ENCODE results near the gene CENPF. TPM values are rescaled to one million over a fixed set of nuclear protein-coding genes. Genes with fewer than 3 reads are reported as not detected.

The CENPF gene
- total and polyA plus RNA-seq, 2 donors = 0.95 to 46.2 TPM

DNA sequence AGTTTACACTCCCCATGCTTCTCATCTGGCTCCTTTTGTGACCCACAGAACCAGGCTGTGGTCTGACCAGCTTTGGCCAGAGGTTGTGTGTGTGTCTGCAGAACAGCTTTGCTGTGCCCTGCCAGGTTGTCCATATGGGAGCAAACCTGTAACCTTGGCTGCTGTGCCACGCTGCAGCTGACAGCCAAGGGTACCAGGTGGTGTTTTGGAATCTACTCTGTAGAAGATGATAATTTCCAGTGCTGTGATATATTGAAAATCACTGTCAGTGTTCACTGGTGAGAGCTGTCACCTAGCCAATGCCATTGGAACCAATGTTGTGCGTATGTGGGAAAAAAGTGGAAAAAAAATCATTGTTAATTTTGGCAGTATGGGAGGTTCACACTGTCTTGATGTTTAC, 18.2 kb downstream of the CENPF start:
- Histone ChIP-seq H3K36me3 (ENCODE audit: insufficient read depth) (no peaks in the 10 kb centered on the region), H3K4me1 (ENCODE audit: insufficient read depth) (no peaks in the 10 kb centered on the region), H3K4me3 (ENCODE audit: low read depth, low read length) (no peak overlapping the region), H3K27ac (ENCODE audit: low read depth) (no peak overlapping the region)
- 98% methylated on average over 2 of the region's 2 CpGs for WGBS
- no peak for DNase-seq (ENCODE audit: extremely low spot score)

GRCh38 chr1:214623430-214623829, 20.4 kb downstream of the CENPF start:
- WGBS = 83% methylated on average over 1 of the region's 1 CpG

GRCh38 chr1:214632091-214632490, 29.1 kb downstream of the CENPF start:
- Histone ChIP-seq H3K4me3 (ENCODE audit: low read depth, low read length) (no peak overlapping the region), H3K36me3 (ENCODE audit: insufficient read depth) (no peaks in the 10 kb centered on the region), H3K27ac (ENCODE audit: low read depth) (no peak overlapping the region), H3K4me1 (ENCODE audit: insufficient read depth) (no peaks in the 10 kb centered on the region)
- WGBS = 91% methylated on average over 4 of the region's 4 CpGs
- no peak for DNase-seq (ENCODE audit: extremely low spot score)

More at GRCh38 chr1:214623430-214623829, 20.4 kb downstream of the CENPF start:
- no peaks in the 10 kb centered on the region for H3K4me1 ChIP-seq (ENCODE audit: insufficient read depth)
- H3K27ac ChIP-seq (ENCODE audit: low read depth) = no peak overlapping the region
- no peaks in the 10 kb centered on the region for H3K36me3 ChIP-seq (ENCODE audit: insufficient read depth)
- no peak overlapping the region for H3K4me3 ChIP-seq (ENCODE audit: low read depth, low read length)
- no peak for DNase-seq (ENCODE audit: extremely low spot score)

- H3K36me3 ChIP-seq (ENCODE audit: insufficient read depth) = no peaks in the 10 kb centered on the region
- WGBS = 76% methylated on average over 5 of the region's 5 CpGs
Observed at GRCh38 chr1:214633686-214634085, 30.7 kb downstream of the CENPF start.

GRCh38 chr1:214634267-214634666, 31.3 kb downstream of the CENPF start:
- Histone ChIP-seq H3K4me1 (ENCODE audit: insufficient read depth) (no peaks in the 10 kb centered on the region), H3K36me3 (ENCODE audit: insufficient read depth) (no peaks in the 10 kb centered on the region), H3K27ac (ENCODE audit: low read depth) (no peak overlapping the region), H3K4me3 (ENCODE audit: low read depth, low read length) (no peak overlapping the region)
- no peak for DNase-seq (ENCODE audit: extremely low spot score)

More at GRCh38 chr1:214633686-214634085, 30.7 kb downstream of the CENPF start:
- no peak for DNase-seq (ENCODE audit: extremely low spot score)
- no peak overlapping the region for H3K4me3 ChIP-seq (ENCODE audit: low read depth, low read length)
- H3K4me1 ChIP-seq (ENCODE audit: insufficient read depth) = no peaks in the 10 kb centered on the region
- H3K27ac ChIP-seq (ENCODE audit: low read depth) = no peak overlapping the region

- no peak for DNase-seq (ENCODE audit: extremely low spot score)
- H3K4me3 ChIP-seq (ENCODE audit: low read depth, low read length) = no peak overlapping the region
- no peaks in the 10 kb centered on the region for H3K36me3 ChIP-seq (ENCODE audit: insufficient read depth)
- WGBS = 92% methylated on average over 3 of the region's 3 CpGs
- no peak overlapping the region for H3K27ac ChIP-seq (ENCODE audit: low read depth)
- H3K4me1 ChIP-seq (ENCODE audit: insufficient read depth) = no peaks in the 10 kb centered on the region
Observed at GRCh38 chr1:214635086-214635485, 32.1 kb downstream of the CENPF start.

DNA sequence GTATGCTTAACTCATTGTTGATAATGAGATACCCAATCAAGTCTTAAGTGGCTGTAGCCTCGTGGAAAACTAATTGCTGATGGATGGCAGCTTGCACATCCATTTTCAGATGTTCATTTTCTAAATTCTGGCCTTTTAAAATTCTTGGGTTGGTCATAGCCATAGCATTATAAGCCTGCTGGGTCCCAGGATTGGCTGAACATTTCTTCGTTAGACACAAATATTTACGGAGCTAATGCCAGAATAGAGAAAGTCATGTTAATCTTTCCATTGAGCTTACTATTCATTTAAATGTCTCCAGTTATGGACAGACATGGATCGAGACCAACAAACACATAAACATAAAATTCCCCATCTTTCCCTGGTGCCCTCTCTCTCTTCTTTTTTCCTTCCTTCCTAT, 32.5 kb downstream of the CENPF start:
- no peak for DNase-seq (ENCODE audit: extremely low spot score)
- Histone ChIP-seq H3K36me3 (ENCODE audit: insufficient read depth) (no peaks in the 10 kb centered on the region), H3K4me1 (ENCODE audit: insufficient read depth) (no peaks in the 10 kb centered on the region), H3K4me3 (ENCODE audit: low read depth, low read length) (no peak overlapping the region), H3K27ac (ENCODE audit: low read depth) (no peak overlapping the region)
- WGBS = 92% methylated on average over 4 of the region's 4 CpGs

DNA sequence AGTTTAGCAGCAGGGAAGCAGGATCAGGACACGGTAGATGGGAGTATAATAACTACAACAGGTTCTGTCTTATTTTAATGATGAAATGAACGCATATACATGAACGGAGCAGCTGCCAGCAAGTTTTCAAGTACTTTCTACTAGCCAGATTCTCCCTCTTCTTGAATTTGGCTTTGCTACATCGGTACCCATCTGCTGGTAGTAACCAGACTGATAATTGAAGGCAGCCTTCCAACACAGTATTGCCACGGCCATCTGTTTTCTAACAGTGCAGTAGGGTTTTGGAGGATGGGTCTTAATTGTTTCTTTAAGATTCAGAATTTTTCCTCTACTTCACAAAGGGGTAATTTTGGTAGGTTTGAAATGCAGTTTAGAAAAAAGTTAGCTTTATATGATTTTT, 33.4 kb downstream of the CENPF start:
- no peak for DNase-seq (ENCODE audit: extremely low spot score)
- H3K4me3 ChIP-seq (ENCODE audit: low read depth, low read length) = no peak overlapping the region
- H3K4me1 ChIP-seq (ENCODE audit: insufficient read depth) = no peaks in the 10 kb centered on the region
- WGBS = 89% methylated on average over 5 of the region's 5 CpGs
- no peaks in the 10 kb centered on the region for H3K36me3 ChIP-seq (ENCODE audit: insufficient read depth)
- no peak overlapping the region for H3K27ac ChIP-seq (ENCODE audit: low read depth)

- Histone ChIP-seq H3K27ac (ENCODE audit: low read depth) (no peak overlapping the region), H3K36me3 (ENCODE audit: insufficient read depth) (no peaks in the 10 kb centered on the region), H3K4me3 (ENCODE audit: low read depth, low read length) (no peak overlapping the region), H3K4me1 (ENCODE audit: insufficient read depth) (no peaks in the 10 kb centered on the region)
- DNase-seq (ENCODE audit: extremely low spot score) = no peak
Observed at GRCh38 chr1:214637125-214637524, 34.1 kb downstream of the CENPF start.

- Histone ChIP-seq H3K4me1 (ENCODE audit: insufficient read depth) (no peaks in the 10 kb centered on the region), H3K36me3 (ENCODE audit: insufficient read depth) (no peaks in the 10 kb centered on the region), H3K27ac (ENCODE audit: low read depth) (no peak overlapping the region), H3K4me3 (ENCODE audit: low read depth, low read length) (no peak overlapping the region)
- 76% methylated on average over 6 of the region's 6 CpGs for WGBS
- no peak for DNase-seq (ENCODE audit: extremely low spot score)
Observed at GRCh38 chr1:214637722-214638458, 34.9 kb downstream of the CENPF start.

DNA sequence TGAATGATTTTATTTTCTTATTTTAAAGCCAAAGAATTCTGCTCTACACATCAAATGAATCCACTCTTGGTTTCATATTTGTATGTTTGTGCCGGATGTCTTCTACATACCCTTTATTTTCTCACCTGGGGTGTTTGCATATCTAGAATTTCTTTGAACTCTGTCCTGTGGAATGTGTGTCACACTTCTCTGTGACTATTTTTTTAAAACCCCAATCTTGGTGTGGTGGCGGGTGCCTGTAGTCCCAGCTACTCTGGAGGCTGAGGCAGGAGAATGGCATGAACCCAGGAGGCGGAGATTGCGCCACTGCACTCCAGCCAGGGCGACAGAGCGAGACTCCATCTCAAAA, 35.4 kb downstream of the CENPF start:
- no peaks in the 10 kb centered on the region for H3K36me3 ChIP-seq (ENCODE audit: insufficient read depth)
- H3K4me1 ChIP-seq (ENCODE audit: insufficient read depth) = no peaks in the 10 kb centered on the region
- DNase-seq (ENCODE audit: extremely low spot score) = no peak
- H3K4me3 ChIP-seq (ENCODE audit: low read depth, low read length) = no peak overlapping the region
- no peak overlapping the region for H3K27ac ChIP-seq (ENCODE audit: low read depth)
- WGBS = 97% methylated on average over 6 of the region's 6 CpGs

DNA sequence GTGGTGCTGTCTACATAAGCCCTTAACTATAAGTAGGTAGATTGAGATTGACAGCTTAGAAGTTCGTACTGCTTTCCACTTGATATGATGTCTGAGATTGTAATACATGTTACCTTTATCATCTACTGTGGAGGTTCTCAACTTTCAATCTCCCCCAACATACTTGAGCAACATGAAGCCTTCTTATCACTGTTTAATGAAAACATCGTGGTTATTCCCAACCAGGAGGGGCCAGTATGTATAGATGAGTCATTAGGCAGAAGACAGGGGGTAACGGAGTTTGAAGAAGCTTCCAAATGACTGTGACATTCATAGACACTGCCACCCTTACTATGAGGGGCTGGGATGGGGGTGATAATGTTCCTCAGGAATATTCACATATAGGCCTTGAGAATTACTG, 36.0 kb downstream of the CENPF start:
- WGBS = 75% methylated on average over 3 of the region's 3 CpGs
- no peaks in the 10 kb centered on the region for H3K4me1 ChIP-seq (ENCODE audit: insufficient read depth)
- DNase-seq (ENCODE audit: extremely low spot score) = no peak
- H3K4me3 ChIP-seq (ENCODE audit: low read depth, low read length) = no peak overlapping the region
- no peak overlapping the region for H3K27ac ChIP-seq (ENCODE audit: low read depth)
- no peaks in the 10 kb centered on the region for H3K36me3 ChIP-seq (ENCODE audit: insufficient read depth)

- Histone ChIP-seq H3K4me1 (ENCODE audit: insufficient read depth) (no peaks in the 10 kb centered on the region), H3K4me3 (ENCODE audit: low read depth, low read length) (no peak overlapping the region), H3K36me3 (ENCODE audit: insufficient read depth) (no peaks in the 10 kb centered on the region), H3K27ac (ENCODE audit: low read depth) (no peak overlapping the region)
- no peak for DNase-seq (ENCODE audit: extremely low spot score)
- WGBS = 96% methylated on average over 6 of the region's 6 CpGs
Observed at GRCh38 chr1:214640431-214641213, 37.6 kb downstream of the CENPF start.

DNA sequence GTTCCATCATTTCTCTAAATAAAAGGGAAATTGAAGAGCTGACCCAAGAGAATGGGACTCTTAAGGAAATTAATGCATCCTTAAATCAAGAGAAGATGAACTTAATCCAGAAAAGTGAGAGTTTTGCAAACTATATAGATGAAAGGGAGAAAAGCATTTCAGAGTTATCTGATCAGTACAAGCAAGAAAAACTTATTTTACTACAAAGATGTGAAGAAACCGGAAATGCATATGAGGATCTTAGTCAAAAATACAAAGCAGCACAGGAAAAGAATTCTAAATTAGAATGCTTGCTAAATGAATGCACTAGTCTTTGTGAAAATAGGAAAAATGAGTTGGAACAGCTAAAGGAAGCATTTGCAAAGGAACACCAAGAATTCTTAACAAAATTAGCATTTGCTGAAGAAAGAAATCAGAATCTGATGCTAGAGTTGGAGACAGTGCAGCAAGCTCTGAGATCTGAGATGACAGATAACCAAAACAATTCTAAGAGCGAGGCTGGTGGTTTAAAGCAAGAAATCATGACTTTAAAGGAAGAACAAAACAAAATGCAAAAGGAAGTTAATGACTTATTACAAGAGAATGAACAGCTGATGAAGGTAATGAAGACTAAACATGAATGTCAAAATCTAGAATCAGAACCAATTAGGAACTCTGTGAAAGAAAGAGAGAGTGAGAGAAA, 38.4 kb downstream of the CENPF start:
- Histone ChIP-seq H3K36me3 (ENCODE audit: insufficient read depth) (no peaks in the 10 kb centered on the region), H3K4me1 (ENCODE audit: insufficient read depth) (no peaks in the 10 kb centered on the region), H3K27ac (ENCODE audit: low read depth) (no peak overlapping the region), H3K4me3 (ENCODE audit: low read depth, low read length) (no peak overlapping the region)
- 95% methylated on average over 2 of the region's 2 CpGs for WGBS
- DNase-seq (ENCODE audit: extremely low spot score) = no peak
